Prostate gland (tissue), 2 donors: ENCODE results near the gene MAFF. TPM values are rescaled to one million over a fixed set of nuclear protein-coding genes. Genes with fewer than 3 reads are reported as not detected.
A peak's percentile ranks its signal among the peaks of the same experiment; 100 is the strongest.

Experiments used
- DNase-seq: peaks from one replicate; pipeline ENCODE4 v3.0.0-alpha.2; 2019; ENCODE audit warnings: low spot score
- H3K27ac ChIP-seq, 2 donors: fragments of 200-600 bp; sonication (generic); 2 replicates each; pipeline ENCODE4 v1.5.1; 2017 to 2019
- H3K27me3 ChIP-seq: fragments of 200-600 bp; sonication (generic); replicated peaks from 2 replicates; pipeline ENCODE4 v1.5.1; 2019; ENCODE audit not compliant: insufficient read depth
- H3K36me3 ChIP-seq, 2 donors: fragments of 200-600 bp; sonication (generic); 1 replicate in 1 of 2; 2 replicates in 1 of 2; pipeline versions ENCODE4 v1.5.1 to v1.8.1; 2017 to 2019
- H3K4me1 ChIP-seq: fragments of 200-600 bp; sonication (generic); replicated peaks from 2 replicates; pipeline ENCODE4 v1.5.1; 2019
- H3K4me3 ChIP-seq, 2 donors: fragments of 200-600 bp; sonication (generic); 2 replicates each; pipeline ENCODE4 v1.5.1; 2017 to 2019
- H3K9me3 ChIP-seq: fragments of 200-600 bp; sonication (generic); 2 replicates; pipeline ENCODE4 v1.5.1; 2017
- CTCF ChIP-seq, 4 experiments: fragments of 200-600 bp in 2 of 4; fragments of 450-650 bp in 2 of 4; sonication (generic) in 2 of 4; IDR thresholded peaks; 1 replicate in 3 of 4; 2 replicates in 1 of 4; pipeline ENCODE4 v1.5.1; 2016 to 2019; ENCODE audit warnings: antibody characterized with exemption in 4 of 4, mild to moderate bottlenecking in 2 of 4, moderate library complexity in 2 of 4
- POLR2A ChIP-seq: fragments of 450-650 bp; IDR thresholded peaks from one replicate; pipeline ENCODE4 v1.6.1; 2016; ENCODE audit warnings: antibody characterized with exemption, mild to moderate bottlenecking
- POLR2AphosphoS5 ChIP-seq: sonication (generic); formaldehyde crosslinking; IDR thresholded peaks from one replicate; pipeline ENCODE4 v1.6.1; 2017; ENCODE audit warnings: antibody characterized with exemption
- WGBS: methylation state at CpG from one replicate; pipeline ENCODE4 v1.1.5; 2018; 5-methylcytosine and 5-hydroxymethylcytosine counted together
- intact Hi-C: fragments of 100-400 bp; cut with DNase I; formaldehyde crosslinking; loops from one replicate; pipeline ENCODE4 v1.14.2; 2022
- total RNA-seq, 2 donors: library from RNA; depleted of rRNA; stranded (reverse); fragments of >200 nt; gene quantifications; one replicate each; pipeline ENCODE4 v1.1.0, GENCODE V29; 2016

MAFF gene
- total RNA-seq, 2 donors from 2014 or later, result 23.6 to 26.0 TPM

- TF ChIP-seq POLR2AphosphoS5 (peak; percentile 72), POLR2A (no peak), CTCF (IDR thresholded peaks at IDR 0.05) (peak in 1 of 4 experiments; percentile 10)
- H3K4me1 ChIP-seq, result no peaks in the 10 kb centered on the region
- peak overlapping the region; percentile 96 to 100 for H3K27ac ChIP-seq
- no peaks in the 10 kb centered on the region for H3K36me3 ChIP-seq
- WGBS, result 10% methylated on average over 18 of the region's 19 CpGs
- peak; percentile 78 for DNase-seq
- no peaks in the 10 kb centered on the region for H3K27me3 ChIP-seq
- H3K4me3 ChIP-seq, result peak overlapping the region; percentile 53 to 84
- intact Hi-C loops, result loop anchor here (5.0 kb wide), 2 partner anchors 69 to 114 kb away; partner anchors contain the start of genes CSNK1E and TMEM184B
- H3K9me3 ChIP-seq, result no peaks in the 10 kb centered on the region
These were observed 1.5 kb downstream of the MAFF start for GRCh38 chr22:38203090-38203810.

GRCh38 chr22:38203855-38204514 is 2.2 kb downstream of the MAFF start:
- intact Hi-C loops, result loop anchor here (5.0 kb wide), 2 partner anchors 68 to 113 kb away; partner anchors contain the start of genes CSNK1E and TMEM184B
- H3K4me3 ChIP-seq, result no peak overlapping the region
- WGBS, result 98% methylated on average over 3 of the region's 3 CpGs
- H3K4me1 ChIP-seq, result no peaks in the 10 kb centered on the region
- H3K27ac ChIP-seq, result peak overlapping the region; percentile 96 to 100
- DNase-seq, result no peak
- no peaks in the 10 kb centered on the region for H3K36me3 ChIP-seq
- no peak for TF ChIP-seq CTCF (IDR thresholded peaks at IDR 0.05)
- no peak for TF ChIP-seq POLR2AphosphoS5
- no peak for TF ChIP-seq POLR2A
- H3K9me3 ChIP-seq, result no peaks in the 10 kb centered on the region
- H3K27me3 ChIP-seq, result no peaks in the 10 kb centered on the region

GRCh38 chr22:38204784-38205183 is 3.0 kb downstream of the MAFF start:
- DNase-seq, result no peak
- 74% methylated on average over 7 of the region's 7 CpGs for WGBS
- H3K36me3 ChIP-seq, result no peaks in the 10 kb centered on the region
- no peaks in the 10 kb centered on the region for H3K27me3 ChIP-seq
- H3K4me1 ChIP-seq, result no peaks in the 10 kb centered on the region
- H3K27ac ChIP-seq, result peak overlapping the region; percentile 96 to 100
- intact Hi-C loops, result loop anchor here (5.0 kb wide), 2 partner anchors 68 to 113 kb away; partner anchors contain the start of genes CSNK1E and TMEM184B
- H3K9me3 ChIP-seq, result no peaks in the 10 kb centered on the region
- H3K4me3 ChIP-seq, result no peak overlapping the region
- no peak for TF ChIP-seq POLR2A

GRCh38 chr22:38205261-38206128 is 3.7 kb downstream of the MAFF start:
- Histone ChIP-seq H3K9me3 (no peaks in the 10 kb centered on the region), H3K27ac (peak overlapping the region; percentile 96 to 100)

More at GRCh38 chr22:38205261-38206128, 3.7 kb downstream of the MAFF start:
- Histone ChIP-seq H3K36me3 (no peaks in the 10 kb centered on the region), H3K27me3 (no peaks in the 10 kb centered on the region), H3K4me3 (no peak overlapping the region), H3K4me1 (no peaks in the 10 kb centered on the region)
- intact Hi-C loops, result no loop called here
- no peak for DNase-seq
- WGBS, result 57% methylated on average over 15 of the region's 15 CpGs
- TF ChIP-seq CTCF (IDR thresholded peaks at IDR 0.05), result no peak
- no peak for TF ChIP-seq POLR2AphosphoS5
- TF ChIP-seq POLR2A, result no peak
